ENCODE results near the gene KRT6C. TPM values are rescaled to one million over a fixed set of nuclear protein-coding genes. Genes with fewer than 3 reads are reported as not detected.

KRT6C gene
- total and polyA plus RNA-seq, 2 experiments from 2014 or later = not detected

DNA sequence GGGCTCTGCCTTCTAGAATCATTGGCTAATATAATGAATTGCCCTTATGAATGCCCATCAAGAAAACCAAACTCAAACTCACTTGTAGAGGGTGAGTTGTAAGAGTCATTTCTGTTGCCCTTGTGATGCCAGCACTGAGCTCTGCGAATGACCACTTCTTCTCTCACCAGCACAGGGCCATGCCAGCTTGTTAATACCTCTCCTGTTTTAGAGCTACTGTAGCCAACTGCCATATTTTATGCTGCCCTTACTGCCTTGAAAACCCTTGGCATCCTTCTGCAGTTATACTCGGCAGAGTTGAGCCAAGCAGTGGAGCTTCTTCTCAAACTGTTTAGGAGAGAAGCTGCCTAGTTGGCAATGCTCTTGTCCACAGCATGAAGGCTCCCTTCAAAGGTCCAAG, 47.6 kb downstream of the KRT6C start:
- 70 to 73% methylated on average over 2 of the region's 2 CpGs for whole genome bisulfite sequencing, 2 experiments (ENCODE audit: low coverage in 1 of 2, low lambda C conversion rate in 2 of 2, missing lambda C conversion rate in 2 of 2)
- H3K9ac ChIP-seq = no peak overlapping the region

DNA sequence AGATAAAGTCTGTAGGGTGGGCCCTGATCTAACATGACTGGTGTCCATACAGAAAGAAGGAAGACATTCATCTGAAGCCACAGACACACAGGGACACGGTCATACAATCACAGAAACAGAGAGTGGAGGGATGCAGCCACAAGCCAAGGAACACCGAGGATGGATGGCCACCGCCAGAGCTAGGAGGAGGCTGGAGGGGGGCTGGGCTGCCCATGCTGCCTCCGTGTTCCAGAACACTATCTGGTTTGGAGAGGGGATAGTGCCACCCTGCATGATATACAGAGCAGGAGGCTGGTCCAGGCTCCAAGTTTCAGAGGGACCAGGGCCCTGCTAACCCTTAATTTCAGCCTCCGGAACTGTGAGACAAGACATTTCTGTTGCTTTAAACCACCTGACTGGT, 48.1 kb downstream of the KRT6C start:
- Histone ChIP-seq H2AFZ (no peak overlapping the region), H3F3A (ENCODE audit: insufficient read depth) (no peaks in the 10 kb centered on the region), H3K4me2 (ENCODE audit: unreplicated experiment) (no peak overlapping the region), H3K36me3 (ENCODE audit: low read depth) (no peaks in the 10 kb centered on the region), H3K9me2 (ENCODE audit: insufficient read depth) (no peaks in the 10 kb centered on the region), H3K9me3 (ENCODE audit: low read depth) (no peaks in the 10 kb centered on the region), H3K4me3 (no peak overlapping the region), H3K79me2 (ENCODE audit: insufficient read depth) (no peaks in the 10 kb centered on the region), H3K4me1 (ENCODE audit: insufficient read depth) (no peaks in the 10 kb centered on the region), H4K20me1 (ENCODE audit: insufficient read depth) (no peaks in the 10 kb centered on the region), H3K27me3 (replicated peaks; ENCODE audit: insufficient read depth) (peaks cover 26% of the 10 kb centered on the region), H3K9ac (no peak overlapping the region), H3K27ac (no peak overlapping the region)
- 81 to 82% methylated on average over 5 of the region's 5 CpGs for WGBS, 2 experiments (ENCODE audit: low coverage in 1 of 2, low lambda C conversion rate in 2 of 2, missing lambda C conversion rate in 2 of 2)
- TF ChIP-seq EZH2 (IDR thresholded peaks at IDR 0.05; ENCODE audit: insufficient read depth, poor library complexity, severe bottlenecking) = no peak
- TF ChIP-seq EZH2phosphoT487 (IDR thresholded peaks at IDR 0.05; ENCODE audit: insufficient read depth, low read depth) = no peak
- in situ Hi-C loops (cut with MboI) = no loop called here
- no peak for DNase-seq

More for the DNA sequence above, 47.6 kb downstream of the KRT6C start:
- Histone ChIP-seq H3K36me3 (ENCODE audit: low read depth) (no peaks in the 10 kb centered on the region), H3K27ac (no peak overlapping the region), H3K4me2 (ENCODE audit: unreplicated experiment) (no peak overlapping the region), H4K20me1 (ENCODE audit: insufficient read depth) (no peaks in the 10 kb centered on the region), H3K9me2 (ENCODE audit: insufficient read depth) (no peaks in the 10 kb centered on the region), H2AFZ (no peak overlapping the region), H3K27me3 (replicated peaks; ENCODE audit: insufficient read depth) (peaks cover 27% of the 10 kb centered on the region), H3K4me1 (ENCODE audit: insufficient read depth) (no peaks in the 10 kb centered on the region), H3K4me3 (no peak overlapping the region), H3K9me3 (ENCODE audit: low read depth) (no peaks in the 10 kb centered on the region), H3F3A (ENCODE audit: insufficient read depth) (no peaks in the 10 kb centered on the region), H3K79me2 (ENCODE audit: insufficient read depth) (no peaks in the 10 kb centered on the region)
- TF ChIP-seq EZH2 (IDR thresholded peaks at IDR 0.05; ENCODE audit: insufficient read depth, poor library complexity, severe bottlenecking) (no peak), EZH2phosphoT487 (IDR thresholded peaks at IDR 0.05; ENCODE audit: insufficient read depth, low read depth) (no peak)
- in situ Hi-C loops (cut with MboI) = no loop called here
- no peak for DNase-seq

DNA sequence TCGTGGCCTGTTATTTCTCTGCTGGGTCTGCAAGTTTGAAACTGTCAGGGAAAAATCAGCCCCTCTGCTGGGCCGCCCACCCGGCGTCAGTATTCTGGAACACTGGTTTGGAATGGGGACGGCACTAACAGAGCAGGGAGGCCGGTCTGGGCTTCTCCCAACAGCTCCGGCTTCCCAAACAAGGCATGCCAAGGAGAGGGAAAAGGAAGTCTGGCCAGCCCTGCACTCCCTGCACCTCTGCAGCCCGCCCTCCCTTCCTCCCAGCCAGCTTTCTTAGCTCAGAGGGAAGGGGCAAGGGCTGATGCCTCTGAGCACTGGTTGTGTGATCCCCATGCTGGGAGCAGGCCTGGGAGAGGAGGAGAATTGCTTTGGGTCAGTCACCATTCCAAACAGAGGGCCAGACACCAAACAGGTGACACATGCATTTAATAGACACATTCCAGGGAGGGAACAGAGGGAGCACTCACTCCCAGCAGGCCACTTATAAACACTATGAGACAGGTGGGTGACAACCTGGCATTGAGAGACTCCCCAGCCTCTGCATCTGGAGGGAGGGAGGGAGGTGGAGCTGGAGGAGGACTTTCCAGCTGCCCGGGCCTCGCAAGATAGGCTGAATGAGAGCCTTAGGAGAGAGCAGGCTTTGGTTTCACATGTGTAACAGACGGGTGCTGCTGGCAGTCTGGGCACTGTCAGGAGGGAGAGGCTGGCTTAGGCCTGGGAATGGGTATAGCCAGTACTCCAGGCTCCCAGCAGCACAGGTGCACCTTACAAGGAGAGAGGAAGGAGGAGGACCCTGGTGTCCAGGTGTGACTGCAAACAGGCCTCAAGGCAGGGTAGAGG, 49.7 kb downstream of the KRT6C start:
- no peaks in the 10 kb centered on the region for H3K36me3 ChIP-seq (ENCODE audit: low read depth)
- H3K4me1 ChIP-seq (ENCODE audit: insufficient read depth) = no peaks in the 10 kb centered on the region
- H3K79me2 ChIP-seq (ENCODE audit: insufficient read depth) = no peaks in the 10 kb centered on the region
- H3K9me3 ChIP-seq (ENCODE audit: low read depth) = no peaks in the 10 kb centered on the region
- H3F3A ChIP-seq (ENCODE audit: insufficient read depth) = no peaks in the 10 kb centered on the region
- no peaks in the 10 kb centered on the region for H4K20me1 ChIP-seq (ENCODE audit: insufficient read depth)
- DNase-seq = no peak
- no peak overlapping the region for H2AFZ ChIP-seq
- H3K4me2 ChIP-seq (ENCODE audit: unreplicated experiment) = no peak overlapping the region
- TF ChIP-seq EZH2 (IDR thresholded peaks at IDR 0.05; ENCODE audit: insufficient read depth, poor library complexity, severe bottlenecking) (no peak), EZH2phosphoT487 (IDR thresholded peaks at IDR 0.05; ENCODE audit: insufficient read depth, low read depth) (no peak)
- no peaks in the 10 kb centered on the region for H3K9me2 ChIP-seq (ENCODE audit: insufficient read depth)
- no peak overlapping the region for H3K27ac ChIP-seq
- WGBS, 2 experiments (ENCODE audit: low coverage in 1 of 2, low lambda C conversion rate in 2 of 2, missing lambda C conversion rate in 2 of 2) = 51 to 53% methylated on average over 11 of the region's 11 CpGs
- in situ Hi-C loops (cut with MboI) = no loop called here
- peaks cover 14% of the 10 kb centered on the region; the same call in 1 of the 2 replicates for H3K27me3 ChIP-seq (replicated peaks; ENCODE audit: insufficient read depth)
- H3K4me3 ChIP-seq = no peak overlapping the region
- H3K9ac ChIP-seq = no peak overlapping the region

DNA sequence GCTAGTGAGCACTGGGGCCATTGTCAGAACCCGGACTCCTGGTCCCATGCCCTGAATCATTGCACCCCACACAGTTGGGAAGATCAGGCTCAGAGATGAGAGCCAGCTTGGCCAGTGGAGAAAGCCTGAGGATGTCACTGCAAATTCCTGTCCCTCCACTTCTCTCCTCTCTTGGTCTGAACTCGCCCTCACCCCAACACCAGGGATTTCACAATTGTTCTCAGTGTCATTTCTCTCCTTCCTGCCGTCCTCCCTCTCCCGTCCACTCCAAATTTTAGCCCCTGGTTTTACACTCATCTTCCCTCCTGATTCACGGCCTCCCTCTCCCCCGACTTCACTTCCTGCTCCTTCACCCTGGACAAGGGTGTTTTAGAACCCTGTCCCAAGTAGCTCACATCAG, 50.6 kb downstream of the KRT6C start:
- Histone ChIP-seq H3K79me2 (ENCODE audit: insufficient read depth) (no peaks in the 10 kb centered on the region), H3F3A (ENCODE audit: insufficient read depth) (no peaks in the 10 kb centered on the region), H3K9ac (no peak overlapping the region), H3K9me3 (ENCODE audit: low read depth) (no peaks in the 10 kb centered on the region), H4K20me1 (ENCODE audit: insufficient read depth) (no peaks in the 10 kb centered on the region), H3K27ac (no peak overlapping the region), H3K9me2 (ENCODE audit: insufficient read depth) (no peaks in the 10 kb centered on the region), H3K27me3 (replicated peaks; ENCODE audit: insufficient read depth) (0 out of 2 replicates have a peak, but pooled peaks cover 6% of the 10 kb centered on the region), H3K4me1 (ENCODE audit: insufficient read depth) (no peaks in the 10 kb centered on the region), H3K36me3 (ENCODE audit: low read depth) (no peaks in the 10 kb centered on the region), H3K4me3 (no peak overlapping the region), H2AFZ (no peak overlapping the region), H3K4me2 (ENCODE audit: unreplicated experiment) (no peak overlapping the region)
- no peak for DNase-seq
- 71 to 83% methylated on average over 6 of the region's 6 CpGs for WGBS, 2 experiments (ENCODE audit: low coverage in 1 of 2, low lambda C conversion rate in 2 of 2, missing lambda C conversion rate in 2 of 2)
- in situ Hi-C loops (cut with MboI) = no loop called here
- TF ChIP-seq EZH2phosphoT487 (IDR thresholded peaks at IDR 0.05; ENCODE audit: insufficient read depth, low read depth) (no peak), EZH2 (IDR thresholded peaks at IDR 0.05; ENCODE audit: insufficient read depth, poor library complexity, severe bottlenecking) (no peak)
